GM15510 (cell line): ENCODE measurements around the gene PEX10.

Source experiments
- POLR2A ChIP-seq: IDR thresholded peaks from 3 replicates; pipeline ENCODE4 v1.6.1; 2011; ENCODE audit warnings: borderline replicate concordance; ENCODE audit not compliant: insufficient read length; ENCODE audit errors: extremely low read depth

PEX10 gene

GRCh38 chr1:2368053-2368744 is 44.2 kb downstream of the PEX10 start:
- no peak for TF ChIP-seq POLR2A

GRCh38 chr1:2363847-2364513 is 48.4 kb downstream of the PEX10 start:
- no peak for TF ChIP-seq POLR2A

GRCh38 chr1:2360588-2361364 is 51.6 kb downstream of the PEX10 start:
- TF ChIP-seq POLR2A = no peak

GRCh38 chr1:2358651-2359640 is 53.4 kb downstream of the PEX10 start:
- no peak for TF ChIP-seq POLR2A

GRCh38 chr1:2358072-2358471 is 54.3 kb downstream of the PEX10 start:
- no peak for TF ChIP-seq POLR2A

- no peak for TF ChIP-seq POLR2A
Observed at GRCh38 chr1:2356911-2357845, 55.2 kb downstream of the PEX10 start.

- no peak for TF ChIP-seq POLR2A
Observed at GRCh38 chr1:2356401-2356800, 56.0 kb downstream of the PEX10 start.

GRCh38 chr1:2355373-2356261 is 56.7 kb downstream of the PEX10 start:
- no peak for TF ChIP-seq POLR2A

GRCh38 chr1:2354511-2355372 is 57.6 kb downstream of the PEX10 start:
- no peak for TF ChIP-seq POLR2A
